OCI-LY1 (cell line): ENCODE results near the gene LRIT2.
A peak's percentile ranks its signal among the peaks of the same experiment; 100 is the strongest.
"Not testable (repeated sequence)": the region's sequence is repeated elsewhere in the genome, so short reads cannot be mapped to it uniquely, and the experiment has no call there.

Experiments
- H2AFZ ChIP-seq: fragments of 200-600 bp; sonication (generic), shearing (Covaris generic); 2 replicates; pipeline ENCODE4 v1.6.0; 2014; ENCODE audit warnings: antibody characterized with exemption, mild to moderate bottlenecking, low read length
- H3F3A ChIP-seq: fragments of 200-600 bp; sonication (generic), shearing (Covaris generic); 2 replicates; pipeline ENCODE4 v1.6.0; 2014; ENCODE audit warnings: mild to moderate bottlenecking, antibody characterized with exemption, low read length, moderate library complexity; ENCODE audit not compliant: insufficient read depth
- H3K27ac ChIP-seq: fragments of 200-600 bp; sonication (generic); 2 replicates; pipeline ENCODE4 v1.5.1; 2014; ENCODE audit warnings: low read length, mixed run types, mild to moderate bottlenecking, low read depth; ENCODE audit not compliant: poor library complexity, severe bottlenecking
- H3K27me3 ChIP-seq: fragments of 200-600 bp; sonication (generic); 2 replicates; pipeline ENCODE4 v1.6.0; 2014; ENCODE audit warnings: antibody characterized with exemption, mild to moderate bottlenecking, low read length, moderate library complexity; ENCODE audit not compliant: insufficient read depth
- H3K36me3 ChIP-seq: fragments of 200-600 bp; sonication (generic); 2 replicates; pipeline ENCODE4 v1.6.1; 2014; ENCODE audit warnings: mild to moderate bottlenecking, antibody characterized with exemption, low read length, moderate library complexity, mixed read lengths; ENCODE audit not compliant: insufficient read depth
- H3K4me1 ChIP-seq: fragments of 200-600 bp; sonication (generic); 2 replicates; pipeline ENCODE4 v1.5.1; 2014; ENCODE audit warnings: mild to moderate bottlenecking, low read length, moderate library complexity; ENCODE audit not compliant: insufficient read depth, severe bottlenecking
- H3K4me2 ChIP-seq: fragments of 200-600 bp; sonication (generic), shearing (Covaris generic); 2 replicates; pipeline ENCODE4 v1.6.1; 2014; ENCODE audit warnings: low read length
- H3K4me3 ChIP-seq: fragments of 200-600 bp; sonication (generic); 2 replicates; pipeline ENCODE4 v1.5.1; 2014; ENCODE audit warnings: low read length, low read depth, mild to moderate bottlenecking, mixed read lengths; ENCODE audit not compliant: poor library complexity, severe bottlenecking
- H3K79me2 ChIP-seq: fragments of 200-600 bp; shearing (Covaris generic); 2 replicates; pipeline ENCODE4 v1.6.1; 2016; ENCODE audit warnings: mixed run types, low read length, mixed read lengths; ENCODE audit not compliant: insufficient read depth
- H3K9ac ChIP-seq: fragments of 200-600 bp; sonication (generic), shearing (Covaris generic); 2 replicates; pipeline ENCODE4 v1.6.1; 2014; ENCODE audit warnings: mild to moderate bottlenecking, low read length, mixed read lengths
- H3K9me2 ChIP-seq: fragments of 200-600 bp; sonication (generic), shearing (Covaris generic); 2 replicates; pipeline ENCODE4 v1.6.1; 2014; ENCODE audit warnings: low read depth, mild to moderate bottlenecking, low read length, mixed read lengths
- H3K9me3 ChIP-seq: fragments of 200-600 bp; shearing (Covaris generic); 2 replicates; pipeline ENCODE4 v1.6.1; 2014; ENCODE audit warnings: low read length, mixed read lengths
- H4K20me1 ChIP-seq: fragments of 200-600 bp; sonication (generic), shearing (Covaris generic); 2 replicates; pipeline ENCODE4 v1.6.0; 2016; ENCODE audit warnings: mild to moderate bottlenecking, low read length; ENCODE audit not compliant: insufficient read depth
- CTCF ChIP-seq: fragments of 200-600 bp; sonication (generic), shearing (Covaris generic); IDR thresholded peaks from 2 replicates; pipeline ENCODE4 v1.5.1; 2017; ENCODE audit warnings: mild to moderate bottlenecking, antibody characterized with exemption, low read length, moderate library complexity, mixed read lengths
- EZH2 ChIP-seq: fragments of 200-600 bp; sonication (generic), shearing (Covaris generic); IDR thresholded peaks from 2 replicates; pipeline ENCODE4 v1.8.0; 2017; ENCODE audit warnings: borderline replicate concordance, mixed run types, mild to moderate bottlenecking, antibody characterized with exemption, low read length, moderate library complexity, mixed read lengths

Gene LRIT2

GRCh38 chr10:84172467-84173356 lies 52.6 kb downstream of the LRIT2 start:
- H3K9me2 ChIP-seq = no peaks in the 10 kb centered on the region
- peaks cover 35% of the 10 kb centered on the region for H3K4me1 ChIP-seq
- H3K4me3 ChIP-seq = no peak overlapping the region
- H3K27ac ChIP-seq = peak overlapping the region; percentile 77
- H3K79me2 ChIP-seq = no peaks in the 10 kb centered on the region
- H3F3A ChIP-seq = no peaks in the 10 kb centered on the region
- H3K9ac ChIP-seq = peak overlapping the region; percentile 23; the same call in 1 of the 2 replicates
- peak overlapping the region; percentile 81 for H2AFZ ChIP-seq
- H4K20me1 ChIP-seq = no peaks in the 10 kb centered on the region
- H3K9me3 ChIP-seq = no peaks in the 10 kb centered on the region
- H3K4me2 ChIP-seq = peak overlapping the region; percentile 1; the same call in 1 of the 2 replicates
- H3K27me3 ChIP-seq = no peaks in the 10 kb centered on the region
- TF ChIP-seq EZH2 (no peak), CTCF (no peak)
- peaks cover 3% of the 10 kb centered on the region; the same call in 1 of the 2 replicates for H3K36me3 ChIP-seq

GRCh38 chr10:84171700-84172466 lies 53.5 kb downstream of the LRIT2 start:
- not testable (repeated sequence) for H3K36me3 ChIP-seq, H3K4me3 ChIP-seq, H3K27me3 ChIP-seq, H4K20me1 ChIP-seq, H3K9me2 ChIP-seq, H3K79me2 ChIP-seq, H3K9me3 ChIP-seq, H3F3A ChIP-seq
- H3K9ac ChIP-seq = peak overlapping the region; percentile 41; the same call in 1 of the 2 replicates
- peak overlapping the region; percentile 9; the same call in 1 of the 2 replicates for H3K4me2 ChIP-seq
- H3K4me1 ChIP-seq = peaks cover 26% of the 10 kb centered on the region
- H2AFZ ChIP-seq = peak overlapping the region; percentile 81
- H3K27ac ChIP-seq = peak overlapping the region; percentile 77

GRCh38 chr10:84171237-84171636 lies 54.1 kb downstream of the LRIT2 start:
- not testable (repeated sequence) for H3K4me2 ChIP-seq, H3K27me3 ChIP-seq, H3K4me3 ChIP-seq, H3K36me3 ChIP-seq, H4K20me1 ChIP-seq, H3K9me2 ChIP-seq, H3K9me3 ChIP-seq, H2AFZ ChIP-seq, H3F3A ChIP-seq, H3K79me2 ChIP-seq, H3K9ac ChIP-seq
- peaks cover 26% of the 10 kb centered on the region for H3K4me1 ChIP-seq
- H3K27ac ChIP-seq = peak overlapping the region; percentile 77
